ENCODE data around the gene ORM2.

GRCh38 chr9:114316605-114317230 is 13.0 kb upstream of the ORM2 start:
- TF ChIP-seq POLR2A (IDR thresholded peaks at IDR 0.05; ENCODE audit: low read depth, low read length) (no peak), POLR2AphosphoS5 (IDR thresholded peaks at IDR 0.05; ENCODE audit: low read depth, low read length) (no peak), TAF1 (IDR thresholded peaks at IDR 0.05; ENCODE audit: borderline replicate concordance, low read depth, low read length) (no peak)
